WERI-Rb-1 (cell line): Measurements from ENCODE around the gene MYRF.

Experiments used
- DNase-seq: peaks from one replicate; pipeline ENCODE4 v3.0.0-alpha.2; 2020
- H3K27ac ChIP-seq: fragments of 250-450 bp; sonication (Bioruptor Pico); 2 replicates; pipeline ENCODE4 v1.5.1; 2020; ENCODE audit warnings: mild to moderate bottlenecking, moderate library complexity
- H3K27me3 ChIP-seq: fragments of 250-450 bp; sonication (Bioruptor Pico); 2 replicates; pipeline ENCODE4 v1.5.1; 2021; ENCODE audit warnings: mild to moderate bottlenecking, low read depth, moderate library complexity; ENCODE audit not compliant: insufficient read depth, severe bottlenecking
- H3K36me3 ChIP-seq: fragments of 250-450 bp; sonication (Bioruptor Pico); 2 replicates; pipeline ENCODE4 v1.5.1; 2020; ENCODE audit warnings: mild to moderate bottlenecking, moderate library complexity
- H3K4me3 ChIP-seq: 2 replicates; pipeline ENCODE4 v1.5.1; 2011; ENCODE audit warnings: low read depth, mild to moderate bottlenecking, control low read depth, low read length
- H3K9me3 ChIP-seq: fragments of 250-450 bp; sonication (Bioruptor Pico); 2 replicates; pipeline ENCODE4 v1.5.1; 2021; ENCODE audit warnings: mild to moderate bottlenecking, moderate library complexity; ENCODE audit not compliant: severe bottlenecking
- CTCF ChIP-seq: IDR thresholded peaks from 2 replicates; pipeline ENCODE4 v1.5.1; 2011; ENCODE audit warnings: low read depth, mild to moderate bottlenecking, control low read depth, inconsistent platforms, low read length

MYRF gene

GRCh38 chr11:61827571-61828378 lies 75.3 kb downstream of the MYRF start, which contains the start of gene FADS2:
Gene FADS2, plus strand, starts transcription at chr11:61828300. Its CDS starts 91 bp downstream, at chr11:61828391.
- peak; percentile 20; the same call in 1 of the 2 replicates for TF ChIP-seq CTCF
- H3K4me3 ChIP-seq, result peak within 1 kb of the TSS; percentile 70
- no peaks in the 10 kb centered on the region for H3K9me3 ChIP-seq
- H3K27ac ChIP-seq, result peak within 1 kb of the TSS; percentile 96
- peaks cover 35% of the 10 kb centered on the region for H3K36me3 ChIP-seq
- no peaks in the 10 kb centered on the region for H3K27me3 ChIP-seq
- peak; percentile 99 for DNase-seq

- Histone ChIP-seq H3K9me3 (no peaks in the 10 kb centered on the region), H3K27ac (peak overlapping the region; percentile 96), H3K4me3 (peak overlapping the region; percentile 70), H3K27me3 (no peaks in the 10 kb centered on the region), H3K36me3 (peaks cover 39% of the 10 kb centered on the region)
- DNase-seq, result no peak
- no peak for TF ChIP-seq CTCF
Measured at GRCh38 chr11:61828379-61828628, 75.9 kb downstream of the MYRF start.

GRCh38 chr11:61828629-61829407 lies 76.4 kb downstream of the MYRF start:
- Histone ChIP-seq H3K27me3 (no peaks in the 10 kb centered on the region), H3K27ac (peak overlapping the region; percentile 96), H3K36me3 (peaks cover 44% of the 10 kb centered on the region), H3K4me3 (peak overlapping the region; percentile 70), H3K9me3 (no peaks in the 10 kb centered on the region)
- peak; percentile 81 for DNase-seq
- TF ChIP-seq CTCF, result peak; percentile 63

GRCh38 chr11:61829806-61830205 lies 77.4 kb downstream of the MYRF start:
- H3K9me3 ChIP-seq, result no peaks in the 10 kb centered on the region
- H3K27ac ChIP-seq, result peak overlapping the region; percentile 96
- H3K36me3 ChIP-seq, result peaks cover 44% of the 10 kb centered on the region
- no peak for TF ChIP-seq CTCF
- DNase-seq, result peak; percentile 32
- H3K4me3 ChIP-seq, result peak overlapping the region; percentile 70
- H3K27me3 ChIP-seq, result no peaks in the 10 kb centered on the region

- no peaks in the 10 kb centered on the region for H3K9me3 ChIP-seq
- peak overlapping the region; percentile 70 for H3K4me3 ChIP-seq
- no peaks in the 10 kb centered on the region for H3K27me3 ChIP-seq
- H3K27ac ChIP-seq, result no peak overlapping the region; the same call in 1 of the 2 replicates
- DNase-seq, result no peak
- peaks cover 44% of the 10 kb centered on the region for H3K36me3 ChIP-seq
- TF ChIP-seq CTCF, result no peak
Measured at GRCh38 chr11:61830237-61831105, 78.0 kb downstream of the MYRF start.
